Activated CD8-positive, alpha-beta memory T cell treated with anti-CD3 and anti-CD28 coated beads, Interleukin-2, amount 50 U/mL, for 24 hours (primary cell): ENCODE data around the gene ABCF3.

Experiments used
- DNase-seq: peaks from one replicate; pipeline ENCODE4 v3.0.0-alpha.2; 2020; ENCODE audit errors: extremely low read depth

The ABCF3 gene

GRCh38 chr3:184233127-184233843 is 47.3 kb downstream of the ABCF3 start:
- DNase-seq, result no peak

DNA sequence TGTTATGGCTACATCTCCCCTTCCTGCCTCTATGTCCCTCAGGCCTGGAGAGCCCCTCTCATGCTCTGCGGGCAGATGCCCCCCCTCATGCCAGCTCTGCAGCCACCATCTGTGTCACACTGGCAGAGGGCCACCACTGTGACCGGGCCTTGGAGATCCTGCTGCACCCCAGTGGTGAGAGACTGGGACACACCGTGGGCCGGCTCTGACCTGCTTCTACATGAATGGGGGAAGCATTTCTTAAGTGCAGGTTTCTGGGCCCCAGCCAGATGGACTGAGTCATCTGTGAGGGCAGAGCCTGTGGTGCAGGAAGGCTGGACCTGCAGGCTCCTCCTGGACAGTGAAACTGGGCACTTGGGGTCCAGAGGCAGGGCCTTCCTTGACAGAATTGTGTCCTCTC is 48.2 kb downstream of the ABCF3 start:
- no peak for DNase-seq

GRCh38 chr3:184234671-184235380 is 48.8 kb downstream of the ABCF3 start:
- no peak for DNase-seq

DNA sequence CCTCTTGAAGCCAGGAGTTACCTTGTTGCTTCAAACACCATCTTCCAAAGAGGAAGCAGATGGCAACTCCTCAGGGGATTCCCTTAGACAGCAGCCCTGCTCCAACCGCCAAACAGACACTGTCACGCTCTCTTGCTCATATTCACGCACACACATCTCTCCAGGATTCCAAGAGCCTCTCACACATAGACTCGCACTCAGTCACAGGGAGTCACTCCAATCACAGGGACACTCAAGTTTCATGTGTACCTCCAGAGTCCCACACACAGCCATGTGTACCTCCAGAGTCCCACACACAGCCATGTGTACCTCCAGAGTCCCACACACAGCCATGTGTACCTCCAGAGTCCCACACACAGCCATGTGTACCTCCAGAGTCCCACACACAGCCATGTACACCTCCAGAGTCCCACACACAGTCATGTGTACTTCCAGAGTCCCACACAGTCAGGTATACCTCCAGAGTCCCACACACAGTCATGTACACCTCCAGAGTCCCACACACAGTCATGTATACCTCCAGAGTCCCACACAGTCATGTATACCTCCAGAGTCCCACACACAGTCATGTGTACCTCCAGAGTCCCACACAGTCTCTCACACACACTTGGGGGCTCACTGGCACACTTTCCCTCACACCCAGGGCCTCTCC is 49.5 kb downstream of the ABCF3 start:
- no peak for DNase-seq

DNA sequence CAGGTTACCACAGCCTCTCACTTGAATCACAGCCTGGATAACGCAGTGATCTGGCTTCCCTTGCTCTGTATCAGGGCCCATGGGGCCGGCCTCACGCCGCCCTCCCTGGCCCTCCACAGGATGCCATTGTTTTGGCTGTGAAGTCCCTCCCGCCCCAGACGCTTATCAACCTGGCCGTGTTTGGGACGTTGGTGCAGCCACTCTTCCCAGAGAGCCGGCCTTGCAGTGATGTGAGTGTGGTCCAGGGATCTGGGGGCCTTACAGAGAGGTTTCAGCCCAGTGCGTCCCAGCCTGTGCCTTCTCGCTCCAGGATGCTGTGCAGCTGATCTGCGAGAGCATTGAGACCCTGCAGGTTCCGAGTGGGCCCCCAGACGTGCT is 50.0 kb downstream of the ABCF3 start:
- DNase-seq, result no peak

GRCh38 chr3:184236636-184237035 is 50.6 kb downstream of the ABCF3 start:
- DNase-seq, result no peak

- DNase-seq, result no peak
Observed at GRCh38 chr3:184237211-184237610, 51.2 kb downstream of the ABCF3 start.

DNA sequence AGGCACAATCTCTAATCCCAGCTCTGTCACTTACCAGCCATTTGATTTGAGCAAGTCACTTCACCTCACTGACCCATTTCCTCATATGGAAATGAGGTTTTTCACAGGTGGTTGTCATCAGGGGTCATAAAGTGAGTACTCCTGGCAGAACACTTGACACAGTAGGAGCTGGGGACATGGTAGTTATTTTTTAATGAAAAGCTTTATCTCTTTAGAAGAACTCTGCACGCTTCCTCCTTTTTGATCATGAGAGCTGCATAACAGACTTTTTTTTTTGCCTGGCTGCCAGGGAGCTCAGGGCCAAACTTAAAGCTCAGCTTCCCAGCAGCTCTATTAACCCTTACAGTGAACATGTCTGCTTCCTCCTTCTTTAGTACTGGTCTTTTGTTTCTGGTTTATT is 51.8 kb downstream of the ABCF3 start:
- DNase-seq, result no peak

- DNase-seq, result no peak
Observed at GRCh38 chr3:184238246-184238818, 52.3 kb downstream of the ABCF3 start.

GRCh38 chr3:184239221-184239620 is 53.2 kb downstream of the ABCF3 start:
- no peak for DNase-seq

DNA sequence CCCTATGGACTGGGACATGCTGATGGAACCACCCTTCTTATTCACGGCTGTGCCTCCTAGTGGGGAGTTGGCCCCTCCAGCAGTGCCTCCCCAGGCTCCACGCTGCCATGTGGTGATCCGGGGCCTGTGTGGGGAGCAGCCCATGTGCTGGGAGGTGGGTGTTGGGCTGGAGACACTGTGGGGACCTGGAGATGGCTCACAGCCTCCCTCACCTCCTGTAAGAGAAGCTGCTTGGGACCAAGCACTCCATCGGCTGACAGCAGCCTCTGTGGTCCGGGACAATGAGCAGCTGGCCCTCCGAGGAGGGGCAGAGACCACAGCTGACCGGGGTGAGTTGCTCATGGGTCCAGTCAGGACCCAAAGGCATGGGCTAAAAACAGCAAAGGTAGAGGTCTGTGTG is 53.7 kb downstream of the ABCF3 start:
- no peak for DNase-seq

DNA sequence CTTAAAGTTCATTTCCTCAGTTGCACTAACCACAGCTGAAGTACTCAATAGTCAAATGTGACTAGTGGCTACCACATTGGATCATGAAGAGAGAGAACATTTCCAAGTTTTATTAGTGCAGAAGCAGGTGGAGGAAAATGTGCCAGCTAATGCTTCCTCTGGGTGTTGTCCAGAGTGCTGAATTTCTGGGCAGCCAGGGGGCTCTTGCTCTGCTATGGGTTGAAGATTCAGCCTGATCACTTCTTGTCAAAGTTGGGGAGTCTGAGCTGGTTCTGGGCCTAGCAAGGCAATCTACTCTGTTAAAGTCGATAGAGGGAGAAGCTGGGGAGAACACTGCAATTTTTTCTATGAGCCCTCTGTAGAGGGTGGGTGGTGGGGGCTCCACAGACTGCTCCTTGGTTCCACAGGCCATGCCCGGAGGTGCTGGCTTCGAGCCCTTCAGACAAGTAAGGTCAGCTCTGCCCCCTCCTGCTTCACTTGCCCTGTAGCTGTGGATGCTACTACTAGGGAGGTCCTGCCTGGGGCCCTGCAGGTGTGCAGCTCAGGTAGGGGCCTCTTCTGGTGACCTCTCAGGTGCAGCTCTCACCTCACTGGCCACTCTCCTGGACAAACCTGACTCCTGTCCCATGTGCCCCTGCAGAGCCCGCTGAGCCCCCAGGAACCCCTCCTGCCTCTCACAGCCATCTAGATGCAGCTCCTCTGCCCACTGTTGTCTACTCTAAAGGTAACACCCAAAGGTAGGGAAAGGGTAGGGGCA is 54.6 kb downstream of the ABCF3 start:
- DNase-seq, result no peak

DNA sequence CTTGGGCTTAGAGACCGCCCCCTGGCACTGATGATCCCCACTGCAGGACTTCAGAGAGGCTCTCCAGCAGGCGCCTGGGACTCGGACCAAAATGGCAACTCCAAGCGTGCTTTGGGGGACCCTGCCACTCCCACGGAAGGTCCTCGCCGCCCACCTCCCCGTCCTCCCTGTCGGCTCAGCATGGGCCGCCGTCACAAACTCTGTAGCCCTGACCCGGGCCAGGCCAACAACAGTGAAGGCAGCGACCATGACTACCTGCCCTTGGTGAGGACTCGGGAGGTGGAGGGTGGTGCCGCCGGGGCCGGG is 55.1 kb downstream of the ABCF3 start:
- no peak for DNase-seq

GRCh38 chr3:184241447-184242296 is 55.7 kb downstream of the ABCF3 start:
- DNase-seq, result no peak

GRCh38 chr3:184242297-184242685 is 56.3 kb downstream of the ABCF3 start:
- DNase-seq, result no peak
